PFSK-1 (cell line): ENCODE measurements around the gene TNFAIP8.

Source experiments
- FOXP2 ChIP-seq: optimal IDR thresholded peaks from 2 replicates; pipeline ENCODE3; 2011; ENCODE audit warnings: borderline replicate concordance, control low read depth, inconsistent platforms; ENCODE audit not compliant: insufficient read depth; ENCODE audit errors: extremely low read length, extremely low read depth
- POLR2AphosphoS5 ChIP-seq: IDR thresholded peaks from 2 replicates; pipeline ENCODE4 v1.6.1; 2012; ENCODE audit warnings: low read depth, mild to moderate bottlenecking, control low read depth, low read length, moderate library complexity
- REST ChIP-seq, 2 experiments: IDR thresholded peaks; 2 replicates each; pipeline versions ENCODE4 v1.6.1 to v1.8.0; 2011 to 2012; ENCODE audit warnings: low read depth in 2 of 2, low read length in 2 of 2, control low read depth in 1 of 2, inconsistent platforms in 1 of 2, mild to moderate bottlenecking in 1 of 2, moderate library complexity in 1 of 2; ENCODE audit not compliant: insufficient read depth in 1 of 2
- SIN3A ChIP-seq: IDR thresholded peaks from 2 replicates; pipeline ENCODE4 v1.6.1; 2012; ENCODE audit warnings: mild to moderate bottlenecking, low read length, moderate library complexity, borderline replicate concordance; ENCODE audit not compliant: insufficient read depth
- TAF1 ChIP-seq: IDR thresholded peaks from 2 replicates; pipeline ENCODE4 v1.6.1; 2012; ENCODE audit warnings: low read length, control low read depth, borderline replicate concordance; ENCODE audit not compliant: insufficient read depth

Gene TNFAIP8

GRCh38 chr5:119366540-119366881 is 10.7 kb downstream of the TNFAIP8 start:
- no peak for TF ChIP-seq FOXP2
- no peak for TF ChIP-seq SIN3A
- no peak for TF ChIP-seq TAF1
- no peak for TF ChIP-seq POLR2AphosphoS5
- no peak for TF ChIP-seq REST (IDR thresholded peaks at IDR 0.05; ENCODE audit: insufficient read depth in 1 of 2, low read depth in 2 of 2, low read length in 2 of 2)

DNA sequence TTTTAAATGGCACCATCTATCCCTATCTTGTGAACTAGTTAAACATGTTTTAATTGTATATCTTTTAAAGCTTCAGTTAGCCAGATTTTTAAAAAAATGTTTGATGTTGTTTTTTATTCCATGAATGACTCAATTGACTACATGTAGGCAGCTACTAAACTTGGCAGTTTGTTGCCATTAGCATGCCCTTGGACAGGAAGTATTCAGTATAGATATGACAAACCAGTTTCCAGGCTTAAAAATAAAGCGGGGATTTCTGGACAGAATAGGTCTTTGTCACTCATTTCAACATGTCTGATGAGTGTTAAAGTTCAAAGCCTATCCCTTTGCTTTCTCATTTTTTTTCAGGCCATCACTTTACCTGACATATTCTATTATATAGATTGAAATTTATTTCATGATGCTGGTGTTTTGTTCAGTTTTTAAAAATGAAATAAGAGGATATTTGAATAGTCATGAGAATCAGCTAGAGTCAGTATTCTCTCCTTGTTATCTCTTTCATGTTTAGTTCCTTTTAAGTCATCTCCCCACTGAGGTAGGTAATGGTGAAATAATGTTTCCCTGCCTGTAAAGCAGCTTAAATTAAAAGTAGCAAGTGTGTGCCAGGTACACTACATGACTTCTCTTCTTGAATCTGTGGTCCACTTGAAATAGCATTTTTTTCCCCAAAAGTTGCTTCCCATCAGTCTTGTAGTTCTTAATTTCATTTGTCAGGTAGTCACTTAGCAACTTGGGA is 11.9 kb downstream of the TNFAIP8 start:
- no peak for TF ChIP-seq POLR2AphosphoS5
- TF ChIP-seq FOXP2: no peak
- no peak for TF ChIP-seq SIN3A
- TF ChIP-seq REST (IDR thresholded peaks at IDR 0.05; ENCODE audit: insufficient read depth in 1 of 2, low read depth in 2 of 2, low read length in 2 of 2): no peak
- no peak for TF ChIP-seq TAF1

- TF ChIP-seq TAF1: no peak
- no peak for TF ChIP-seq REST (IDR thresholded peaks at IDR 0.05; ENCODE audit: insufficient read depth in 1 of 2, low read depth in 2 of 2, low read length in 2 of 2)
- TF ChIP-seq SIN3A: no peak
Measured at GRCh38 chr5:119368238-119368630, 12.4 kb downstream of the TNFAIP8 start.

- TF ChIP-seq SIN3A (no peak), REST (IDR thresholded peaks at IDR 0.05; ENCODE audit: insufficient read depth in 1 of 2, low read depth in 2 of 2, low read length in 2 of 2) (no peak), POLR2AphosphoS5 (no peak), TAF1 (no peak), FOXP2 (no peak)
Measured at GRCh38 chr5:119370486-119370885, 14.7 kb downstream of the TNFAIP8 start.

- TF ChIP-seq REST (IDR thresholded peaks at IDR 0.05; ENCODE audit: insufficient read depth in 1 of 2, low read depth in 2 of 2, low read length in 2 of 2) (no peak), FOXP2 (no peak), TAF1 (no peak), POLR2AphosphoS5 (no peak), SIN3A (no peak)
Measured at GRCh38 chr5:119371146-119371545, 15.3 kb downstream of the TNFAIP8 start.
